Smooth muscle cell (in vitro differentiated cells): ENCODE data around the gene MYO9B. TPM values are rescaled to one million over a fixed set of nuclear protein-coding genes. Genes with fewer than 3 reads are reported as not detected.
"Not testable (repeated sequence)": the region's sequence is repeated elsewhere in the genome, so short reads cannot be mapped to it uniquely, and the experiment has no call there.

Source experiments
- DNase-seq: peaks from one replicate; lab custom pipeline; 2025; ENCODE audit not compliant: unreplicated experiment; lab: John Stamatoyannopoulos, UW
- H2AFZ ChIP-seq: fragments of 200-600 bp; sonication (generic); 2 replicates; pipeline ENCODE4 v1.6.0; 2016; ENCODE audit warnings: antibody characterized with exemption, low read depth, mild to moderate bottlenecking
- H3F3A ChIP-seq: fragments of 200-600 bp; sonication (generic); 2 replicates; pipeline ENCODE4 v1.6.0; 2017; ENCODE audit warnings: antibody characterized with exemption, low read depth
- H3K27ac ChIP-seq: fragments of 200-600 bp; sonication (generic); 2 replicates; pipeline ENCODE4 v1.5.1; 2016; ENCODE audit warnings: low read depth, mild to moderate bottlenecking
- H3K27me3 ChIP-seq: fragments of 200-600 bp; sonication (generic); 2 replicates; pipeline ENCODE4 v1.6.1; 2016; ENCODE audit warnings: low read depth, mild to moderate bottlenecking
- H3K36me3 ChIP-seq: fragments of 200-600 bp; sonication (generic); 2 replicates; pipeline ENCODE4 v1.5.1; 2016; ENCODE audit warnings: low read depth
- H3K4me1 ChIP-seq: fragments of 200-600 bp; sonication (generic); 2 replicates; pipeline ENCODE4 v1.5.1; 2016; ENCODE audit warnings: low read depth
- H3K4me2 ChIP-seq: fragments of 200-600 bp; sonication (generic); 2 replicates; pipeline ENCODE4 v1.6.0; 2016; ENCODE audit warnings: mild to moderate bottlenecking
- H3K4me3 ChIP-seq: fragments of 200-600 bp; sonication (generic); 2 replicates; pipeline ENCODE4 v1.5.1; 2016; ENCODE audit warnings: mild to moderate bottlenecking
- H3K79me2 ChIP-seq: fragments of 200-600 bp; sonication (generic); 2 replicates; pipeline ENCODE4 v1.6.0; 2016; ENCODE audit warnings: low read depth, mild to moderate bottlenecking
- H3K9ac ChIP-seq: fragments of 200-600 bp; sonication (generic); 2 replicates; pipeline ENCODE4 v1.6.0; 2016; ENCODE audit warnings: low read depth
- H3K9me3 ChIP-seq: fragments of 200-600 bp; sonication (generic); replicated peaks from 2 replicates; pipeline ENCODE4 v1.5.1; 2016; ENCODE audit warnings: low read depth
- H4K20me1 ChIP-seq: fragments of 200-600 bp; sonication (generic); 2 replicates; pipeline ENCODE4 v1.6.0; 2016; ENCODE audit warnings: low read depth
- CTCF ChIP-seq: fragments of 200-600 bp; sonication (generic); IDR thresholded peaks from 2 replicates; pipeline ENCODE4 v1.5.1; 2017; ENCODE audit warnings: borderline replicate concordance, mild to moderate bottlenecking, antibody characterized with exemption; ENCODE audit not compliant: insufficient read depth, poor library complexity, severe bottlenecking
- WGBS: methylation state at CpG from one replicate; pipeline ENCODE4 v1.1.7; 2016; ENCODE audit warnings: low lambda C conversion rate; 5-methylcytosine and 5-hydroxymethylcytosine counted together
- polyA plus RNA-seq: library from polyadenylated mRNA; unstranded; fragments of >200 nt; fragmentation: Nextera tagmentation; extraction: Ambion mirVana; gene quantifications from 2 replicates; pipeline ENCODE4 v1.2.1, GENCODE V29; 2016
- total RNA-seq: library from RNA; depleted of rRNA; stranded (reverse); fragments of >200 nt; gene quantifications from 2 replicates; pipeline ENCODE4 v1.2.3, GENCODE V29; 2014

The MYO9B gene
- total and polyA plus RNA-seq, 2 experiments from 2014 or later, result 44.6 to 46.6 TPM

- Histone ChIP-seq H3K9me3 (no peaks in the 10 kb centered on the region), H3K4me1 (no peaks in the 10 kb centered on the region), H3K36me3 (peaks cover 22% of the 10 kb centered on the region), H3K4me2 (no peak overlapping the region), H3K9ac (no peak overlapping the region), H3K27ac (no peak overlapping the region), H3K27me3 (no peaks in the 10 kb centered on the region), H3F3A (no peaks in the 10 kb centered on the region), H2AFZ (no peak overlapping the region), H4K20me1 (no peaks in the 10 kb centered on the region), H3K79me2 (no peaks in the 10 kb centered on the region), H3K4me3 (no peak overlapping the region)
- TF ChIP-seq CTCF, result no peak
- 95% methylated on average over 15 of the region's 15 CpGs for WGBS
- no peak for DNase-seq
These were observed 83.0 kb downstream of the MYO9B start for GRCh38 chr19:17158584-17158983.

GRCh38 chr19:17159466-17160393 is 84.2 kb downstream of the MYO9B start:
- Histone ChIP-seq H3K27me3 (no peaks in the 10 kb centered on the region), H3K79me2 (no peaks in the 10 kb centered on the region), H3K4me3 (no peak overlapping the region), H3K4me2 (no peak overlapping the region), H3K9me3 (no peaks in the 10 kb centered on the region), H3K27ac (no peak overlapping the region), H3K9ac (no peak overlapping the region), H3F3A (no peaks in the 10 kb centered on the region), H3K36me3 (peaks cover 32% of the 10 kb centered on the region), H2AFZ (no peak overlapping the region), H3K4me1 (no peaks in the 10 kb centered on the region), H4K20me1 (no peaks in the 10 kb centered on the region)
- no peak for TF ChIP-seq CTCF
- no peak for DNase-seq
- 70% methylated on average over 9 of the region's 9 CpGs for WGBS

GRCh38 chr19:17160908-17161307 is 85.3 kb downstream of the MYO9B start:
- Histone ChIP-seq H3K27ac (no peak overlapping the region), H3K27me3 (no peaks in the 10 kb centered on the region), H3K4me3 (no peak overlapping the region), H2AFZ (no peak overlapping the region), H3F3A (no peaks in the 10 kb centered on the region), H3K4me1 (no peaks in the 10 kb centered on the region), H3K9me3 (no peaks in the 10 kb centered on the region), H3K9ac (no peak overlapping the region), H3K79me2 (no peaks in the 10 kb centered on the region), H3K4me2 (no peak overlapping the region), H3K36me3 (peaks cover 43% of the 10 kb centered on the region), H4K20me1 (no peaks in the 10 kb centered on the region)
- no peak for TF ChIP-seq CTCF
- WGBS, result 97% methylated on average over 17 of the region's 18 CpGs
- no peak for DNase-seq

- H3K4me1 ChIP-seq, H3K4me3 ChIP-seq, H3K27ac ChIP-seq, H3K4me2 ChIP-seq, H2AFZ ChIP-seq, H3K79me2 ChIP-seq, H3K9me3 ChIP-seq, DNase-seq, H3F3A ChIP-seq, H3K27me3 ChIP-seq, H3K9ac ChIP-seq, H4K20me1 ChIP-seq: not testable (repeated sequence)
- over 99% methylated on average over 14 of the region's 14 CpGs for WGBS
- peaks cover 51% of the 10 kb centered on the region for H3K36me3 ChIP-seq
These were observed 86.6 kb downstream of the MYO9B start for GRCh38 chr19:17162131-17162530.
